Esophagus squamous epithelium (tissue), 4 donors: Measurements from ENCODE around the gene PPP2R5B.

Source experiments
- POLR2A ChIP-seq, 4 donors: fragments of 450-650 bp; IDR thresholded peaks; one replicate each; pipeline ENCODE4 v1.6.1; 2017; ENCODE audit warnings: antibody characterized with exemption in 4 of 4, mild to moderate bottlenecking in 4 of 4, moderate library complexity in 3 of 4
- TF ChIP-seq, protein P1 (sequence below), 6 experiments: fragments of 450-650 bp in 4 of 6; fragments of 200-600 bp in 2 of 6; sonication (generic) in 2 of 6; IDR thresholded peaks; one replicate each; pipeline ENCODE4 v1.5.1; 2016 to 2019; ENCODE audit warnings: antibody characterized with exemption in 6 of 6, mild to moderate bottlenecking in 4 of 6, moderate library complexity in 4 of 6

DNA sequence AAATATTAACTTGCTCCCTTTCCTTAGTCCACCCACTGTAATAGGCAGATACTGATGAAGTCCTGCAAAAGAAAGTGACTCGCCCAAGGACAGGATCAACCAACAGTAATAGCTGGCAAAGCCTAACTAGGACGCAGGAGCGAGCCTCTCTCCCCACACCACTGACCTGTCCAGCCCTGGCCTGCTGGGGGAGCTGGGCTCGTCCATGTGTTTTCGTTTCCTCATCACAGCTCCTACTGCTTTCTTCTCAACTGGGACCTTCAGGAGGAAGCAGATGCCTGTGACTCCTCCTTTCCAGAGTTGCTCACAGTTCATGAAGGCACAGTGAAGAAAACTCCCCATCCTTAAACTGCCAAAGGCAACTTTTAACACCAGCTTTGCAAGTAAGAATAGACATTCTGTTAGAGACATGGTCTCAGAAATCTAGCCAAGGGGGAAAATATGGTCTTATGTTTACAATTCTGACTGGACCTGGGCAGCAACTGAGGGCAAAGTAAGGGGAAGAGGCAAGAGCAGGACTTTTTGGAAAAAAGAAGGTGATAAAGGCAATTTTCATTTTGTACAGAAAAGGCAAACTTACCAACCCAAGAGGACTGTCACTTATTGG is 22.8 kb downstream of the PPP2R5B start:
- TF ChIP-seq, protein P1, sequence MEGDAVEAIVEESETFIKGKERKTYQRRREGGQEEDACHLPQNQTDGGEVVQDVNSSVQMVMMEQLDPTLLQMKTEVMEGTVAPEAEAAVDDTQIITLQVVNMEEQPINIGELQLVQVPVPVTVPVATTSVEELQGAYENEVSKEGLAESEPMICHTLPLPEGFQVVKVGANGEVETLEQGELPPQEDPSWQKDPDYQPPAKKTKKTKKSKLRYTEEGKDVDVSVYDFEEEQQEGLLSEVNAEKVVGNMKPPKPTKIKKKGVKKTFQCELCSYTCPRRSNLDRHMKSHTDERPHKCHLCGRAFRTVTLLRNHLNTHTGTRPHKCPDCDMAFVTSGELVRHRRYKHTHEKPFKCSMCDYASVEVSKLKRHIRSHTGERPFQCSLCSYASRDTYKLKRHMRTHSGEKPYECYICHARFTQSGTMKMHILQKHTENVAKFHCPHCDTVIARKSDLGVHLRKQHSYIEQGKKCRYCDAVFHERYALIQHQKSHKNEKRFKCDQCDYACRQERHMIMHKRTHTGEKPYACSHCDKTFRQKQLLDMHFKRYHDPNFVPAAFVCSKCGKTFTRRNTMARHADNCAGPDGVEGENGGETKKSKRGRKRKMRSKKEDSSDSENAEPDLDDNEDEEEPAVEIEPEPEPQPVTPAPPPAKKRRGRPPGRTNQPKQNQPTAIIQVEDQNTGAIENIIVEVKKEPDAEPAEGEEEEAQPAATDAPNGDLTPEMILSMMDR (IDR thresholded peaks at IDR 0.05) = no peak
- no peak for TF ChIP-seq POLR2A (IDR thresholded peaks at IDR 0.05)
